Measurements from ENCODE around the gene ONECUT1. TPM values are rescaled to one million over a fixed set of nuclear protein-coding genes. Genes with fewer than 3 reads are reported as not detected.

The ONECUT1 gene
- total RNA-seq, 4 donors from 2014 or later, result not detected

DNA sequence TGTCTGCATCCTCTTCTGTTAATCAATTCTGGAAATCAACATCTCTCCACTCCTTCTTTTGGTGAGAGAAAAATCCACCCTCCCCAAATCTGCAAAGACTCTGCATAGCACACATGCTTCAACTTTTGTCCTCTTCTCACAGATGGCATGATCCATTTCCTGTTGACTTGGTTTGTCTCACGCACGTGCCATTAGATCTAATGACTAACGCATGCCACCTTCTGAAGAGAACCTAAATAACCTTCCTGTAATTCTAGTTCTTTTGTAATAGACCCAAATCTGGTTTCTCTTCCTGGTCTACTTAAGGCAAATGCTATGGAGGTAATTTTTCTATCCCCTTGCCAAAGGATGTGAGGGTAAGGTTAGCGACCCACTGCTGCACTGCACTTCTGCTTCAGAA lies 60.0 kb downstream of the ONECUT1 start:
- H3K27me3 ChIP-seq, result no peaks in the 10 kb centered on the region
- H3K36me3 ChIP-seq, result no peaks in the 10 kb centered on the region
- H3K4me1 ChIP-seq, result peaks cover 0 to 19% (median 17%) of the 10 kb centered on the region in 3 donors
- no peaks in the 10 kb centered on the region for H3K9me3 ChIP-seq
- H3K27ac ChIP-seq, result peak overlapping the region; percentile 13 to 66 (median 39)
- intact Hi-C loops (cut with DNase I), result loop anchor here (10.0 kb wide), 1 partner anchor 405 kb away; no protein-coding TSS in a partner anchor
- H3K4me3 ChIP-seq, result no peak overlapping the region
- WGBS, 2 donors, result 38 to 50% methylated on average over 4 of the region's 4 CpGs
- TF ChIP-seq POLR2A (IDR thresholded peaks at IDR 0.05), result no peak
- TF ChIP-seq, protein P1, sequence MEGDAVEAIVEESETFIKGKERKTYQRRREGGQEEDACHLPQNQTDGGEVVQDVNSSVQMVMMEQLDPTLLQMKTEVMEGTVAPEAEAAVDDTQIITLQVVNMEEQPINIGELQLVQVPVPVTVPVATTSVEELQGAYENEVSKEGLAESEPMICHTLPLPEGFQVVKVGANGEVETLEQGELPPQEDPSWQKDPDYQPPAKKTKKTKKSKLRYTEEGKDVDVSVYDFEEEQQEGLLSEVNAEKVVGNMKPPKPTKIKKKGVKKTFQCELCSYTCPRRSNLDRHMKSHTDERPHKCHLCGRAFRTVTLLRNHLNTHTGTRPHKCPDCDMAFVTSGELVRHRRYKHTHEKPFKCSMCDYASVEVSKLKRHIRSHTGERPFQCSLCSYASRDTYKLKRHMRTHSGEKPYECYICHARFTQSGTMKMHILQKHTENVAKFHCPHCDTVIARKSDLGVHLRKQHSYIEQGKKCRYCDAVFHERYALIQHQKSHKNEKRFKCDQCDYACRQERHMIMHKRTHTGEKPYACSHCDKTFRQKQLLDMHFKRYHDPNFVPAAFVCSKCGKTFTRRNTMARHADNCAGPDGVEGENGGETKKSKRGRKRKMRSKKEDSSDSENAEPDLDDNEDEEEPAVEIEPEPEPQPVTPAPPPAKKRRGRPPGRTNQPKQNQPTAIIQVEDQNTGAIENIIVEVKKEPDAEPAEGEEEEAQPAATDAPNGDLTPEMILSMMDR (IDR thresholded peaks at IDR 0.05), result no peak
- DNase-seq, result no peak

DNA sequence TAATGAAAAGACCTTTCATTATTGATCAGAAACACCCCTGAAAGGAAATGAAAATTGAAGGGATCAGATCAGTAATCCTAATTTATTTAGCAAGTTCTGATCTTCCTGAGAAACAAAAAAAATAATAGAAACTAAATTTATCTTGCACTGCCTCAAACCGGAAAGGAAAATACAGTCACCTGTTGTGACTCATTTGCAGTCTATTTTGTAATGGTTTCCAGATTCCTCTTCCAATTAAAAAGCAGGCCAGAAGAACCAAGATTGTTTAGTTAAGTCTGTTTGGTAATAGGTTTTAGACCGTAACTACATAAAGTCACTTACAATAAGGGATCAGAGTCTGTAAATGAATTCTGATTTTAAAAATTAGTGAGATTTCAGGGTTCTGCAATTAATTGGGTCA lies 61.2 kb downstream of the ONECUT1 start:
- TF ChIP-seq POLR2A (IDR thresholded peaks at IDR 0.05), result no peak
- TF ChIP-seq, protein P1 (IDR thresholded peaks at IDR 0.05), result no peak
- WGBS, 2 donors, result 25 to 39% methylated on average over 2 of the region's 2 CpGs
- no peaks in the 10 kb centered on the region for H3K9me3 ChIP-seq
- no peak overlapping the region for H3K4me3 ChIP-seq
- no peaks in the 10 kb centered on the region for H3K36me3 ChIP-seq
- H3K27me3 ChIP-seq, result no peaks in the 10 kb centered on the region
- intact Hi-C loops (cut with DNase I), result loop anchor here (5.0 kb wide), 1 partner anchor 482 kb away; no protein-coding TSS in a partner anchor
- no peak for DNase-seq
- H3K27ac ChIP-seq, result peak overlapping the region in 2 of 4 donors; percentile 4 to 6
- peaks cover 0 to 19% (median 17%) of the 10 kb centered on the region in 3 donors for H3K4me1 ChIP-seq

DNA sequence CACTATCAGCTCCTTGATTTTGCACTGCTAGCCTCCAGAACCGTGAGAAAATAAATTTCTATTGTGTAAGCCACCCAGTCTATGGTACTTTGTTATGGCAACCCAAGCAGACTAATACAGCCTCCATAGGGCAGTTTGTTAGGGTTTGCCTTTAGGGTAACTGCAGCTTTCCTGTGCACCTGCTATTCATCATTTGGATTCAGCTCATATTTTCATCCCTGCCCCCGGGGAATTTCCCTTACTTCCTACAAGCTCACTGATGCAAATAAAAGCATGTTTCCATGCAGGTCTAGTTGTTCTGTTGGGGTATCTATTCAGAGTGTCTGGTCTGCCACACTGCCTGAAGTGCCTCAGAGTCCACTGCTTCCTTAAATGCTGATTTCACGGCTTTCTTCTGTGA lies 62.3 kb downstream of the ONECUT1 start:
- intact Hi-C loops (cut with DNase I), result loop anchor here (5.0 kb wide), 1 partner anchor 481 kb away; no protein-coding TSS in a partner anchor
- Histone ChIP-seq H3K27me3 (no peaks in the 10 kb centered on the region), H3K36me3 (no peaks in the 10 kb centered on the region), H3K27ac (no peak overlapping the region), H3K9me3 (no peaks in the 10 kb centered on the region), H3K4me3 (no peak overlapping the region), H3K4me1 (peaks cover 0 to 17% (median 15%) of the 10 kb centered on the region in 3 donors)
- WGBS, 2 donors, result 57 to 70% methylated on average over 3 of the region's 3 CpGs
- no peak for DNase-seq
- TF ChIP-seq, protein P1 (IDR thresholded peaks at IDR 0.05), result no peak
- TF ChIP-seq POLR2A (IDR thresholded peaks at IDR 0.05), result no peak

DNA sequence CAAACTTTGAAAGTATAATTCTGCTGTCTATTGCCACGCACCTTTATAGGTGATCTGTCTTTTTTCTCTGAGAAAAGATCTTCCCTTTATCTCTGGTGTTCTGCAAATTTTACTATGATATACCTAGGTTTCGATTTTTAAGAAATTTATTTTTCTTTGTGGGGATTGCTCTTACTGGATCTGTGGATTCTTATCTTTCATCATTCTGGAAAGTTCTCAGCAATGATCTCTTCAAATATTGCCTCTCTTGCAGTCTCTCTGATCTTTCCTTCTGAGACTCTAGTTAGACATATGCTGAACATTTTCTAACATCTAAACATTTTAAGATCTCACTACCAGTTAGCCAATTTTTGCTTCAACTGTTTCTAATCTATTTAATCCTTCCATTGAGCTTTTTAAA lies 63.9 kb downstream of the ONECUT1 start:
- Histone ChIP-seq H3K4me3 (no peak overlapping the region), H3K27me3 (no peaks in the 10 kb centered on the region), H3K27ac (no peak overlapping the region), H3K4me1 (peaks cover 0 to 17% (median 15%) of the 10 kb centered on the region in 3 donors), H3K36me3 (no peaks in the 10 kb centered on the region), H3K9me3 (no peaks in the 10 kb centered on the region)
- DNase-seq, result no peak
- WGBS, 2 donors, result 89 to 96% methylated on average over 2 of the region's 2 CpGs
- TF ChIP-seq, protein P1 (IDR thresholded peaks at IDR 0.05), result no peak
- no peak for TF ChIP-seq POLR2A (IDR thresholded peaks at IDR 0.05)
- intact Hi-C loops (cut with DNase I), result loop anchor here (5.0 kb wide), 1 partner anchor 479 kb away; no protein-coding TSS in a partner anchor

DNA sequence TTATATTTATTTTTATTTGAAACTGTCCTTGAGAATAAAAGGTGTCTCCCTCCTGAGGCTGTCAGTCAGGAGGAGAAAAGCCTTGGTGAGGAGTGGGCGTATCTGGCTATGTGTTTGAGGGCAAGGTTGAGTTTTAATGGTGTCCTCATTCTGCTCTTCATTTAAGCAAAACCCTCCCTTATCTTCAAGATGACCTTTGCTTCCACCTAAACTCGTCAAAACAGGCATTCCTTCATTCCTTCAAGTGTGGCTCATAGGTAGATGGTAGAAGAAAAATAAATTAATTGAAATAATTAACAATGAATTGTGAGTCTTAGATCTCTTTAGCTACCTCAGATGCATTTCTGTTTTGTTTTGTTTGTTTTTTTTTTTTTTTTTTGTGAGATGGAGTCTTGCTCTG lies 71.6 kb downstream of the ONECUT1 start:
- intact Hi-C loops (cut with DNase I), result no loop called here
- WGBS, 2 donors, result 55 to 59% methylated on average over 2 of the region's 2 CpGs
- TF ChIP-seq, protein P1 (IDR thresholded peaks at IDR 0.05), result no peak
- TF ChIP-seq POLR2A (IDR thresholded peaks at IDR 0.05), result no peak
- Histone ChIP-seq H3K4me3 (no peak overlapping the region), H3K27me3 (no peaks in the 10 kb centered on the region), H3K27ac (no peak overlapping the region), H3K36me3 (no peaks in the 10 kb centered on the region), H3K9me3 (no peaks in the 10 kb centered on the region), H3K4me1 (no peaks in the 10 kb centered on the region)
- no peak for DNase-seq

Measured in esophagus squamous epithelium (tissue), 5 donors.